A673 (cell line): ENCODE results near the gene IL4R. TPM values are rescaled to one million over a fixed set of nuclear protein-coding genes. Genes with fewer than 3 reads are reported as not detected.
A peak's percentile ranks its signal among the peaks of the same experiment; 100 is the strongest.

Source experiments
- BruUV-seq: library from RNA; stranded (reverse); fragments of 400-500 nt; replicated peaks from 2 replicates; lab custom pipeline; 2021; lab: Mats Ljungman, UMichigan
- CTCF ChIA-PET: fragments of 300-600 bp; sonication (Branson Sonifier 250); formaldehyde crosslinking; loops from one replicate; lab custom pipeline; 2022; ENCODE audit warnings: antibody characterized with exemption; lab: Charles Lee
- POLR2A ChIA-PET: fragments of 300-600 bp; sonication (Branson Sonifier 250); formaldehyde crosslinking; loops from one replicate; lab custom pipeline; 2022; ENCODE audit warnings: antibody characterized with exemption; ENCODE audit not compliant: low non-redundant PET; lab: Charles Lee
- DNase-seq: peaks from one replicate; pipeline ENCODE4 v3.0.0-alpha.2; 2015; ENCODE audit warnings: low spot score
- H3K27ac ChIP-seq: fragments of 200-600 bp; sonication (generic); 2 replicates; pipeline ENCODE4 v1.5.1; 2016; ENCODE audit warnings: mixed run types, low read depth, mild to moderate bottlenecking, mixed read lengths, antibody characterized with exemption, low read length; ENCODE audit not compliant: poor library complexity, severe bottlenecking
- H3K27me3 ChIP-seq: fragments of 200-600 bp; sonication (generic); replicated peaks from 2 replicates; pipeline ENCODE4 v1.6.1; 2017; ENCODE audit warnings: mixed run types, low read depth, mild to moderate bottlenecking, mixed read lengths, antibody characterized with exemption, low read length; ENCODE audit not compliant: insufficient read depth, poor library complexity
- H3K36me3 ChIP-seq: fragments of 200-600 bp; sonication (generic); 2 replicates; pipeline ENCODE4 v1.6.1; 2016; ENCODE audit warnings: mixed run types, mild to moderate bottlenecking, mixed read lengths, antibody characterized with exemption, low read length; ENCODE audit not compliant: insufficient read depth, poor library complexity, severe bottlenecking
- H3K4me1 ChIP-seq: fragments of 200-600 bp; sonication (generic); 2 replicates; pipeline ENCODE4 v1.6.1; 2017; ENCODE audit warnings: mixed run types, mild to moderate bottlenecking, mixed read lengths, antibody characterized with exemption, low read length; ENCODE audit not compliant: insufficient read depth, poor library complexity, severe bottlenecking
- H3K4me3 ChIP-seq: fragments of 200-600 bp; sonication (generic); 2 replicates; pipeline ENCODE4 v1.5.1; 2016; ENCODE audit warnings: low read depth, mixed run types, mild to moderate bottlenecking, mixed read lengths, low read length; ENCODE audit not compliant: poor library complexity, severe bottlenecking
- H3K9me3 ChIP-seq: fragments of 200-600 bp; sonication (generic); 2 replicates; pipeline ENCODE4 v1.6.1; 2016; ENCODE audit warnings: mixed run types, low read depth, mild to moderate bottlenecking, mixed read lengths, antibody characterized with exemption, low read length; ENCODE audit not compliant: poor library complexity, severe bottlenecking
- CTCF ChIP-seq: fragments of 300-800, 200-600 bp; sonication (generic); conservative IDR thresholded peaks from 2 replicates; pipeline ENCODE4 v1.5.1; 2017; ENCODE audit warnings: low read depth, mild to moderate bottlenecking, antibody characterized with exemption, low read length, moderate library complexity, mixed read lengths
- EZH2 ChIP-seq: fragments of 200-600 bp; sonication (generic); IDR thresholded peaks from 2 replicates; pipeline ENCODE4 v1.6.1; 2017; ENCODE audit warnings: borderline replicate concordance, low read depth, mild to moderate bottlenecking, mixed read lengths, antibody characterized with exemption, low read length; ENCODE audit not compliant: poor library complexity, severe bottlenecking
- intact Hi-C: fragments of 100-400 bp; cut with micrococcal nuclease; formaldehyde crosslinking; loops from one replicate; pipeline ENCODE4 v1.10.0; 2022; ENCODE audit not compliant: unreplicated experiment
- total RNA-seq: library from RNA; stranded (reverse); gene quantifications from 2 replicates; pipeline ENCODE4 v1.2.3, GENCODE V29; 2021

The IL4R gene
- total RNA-seq, 1 experiment from 2014 or later: 22.9 TPM

DNA sequence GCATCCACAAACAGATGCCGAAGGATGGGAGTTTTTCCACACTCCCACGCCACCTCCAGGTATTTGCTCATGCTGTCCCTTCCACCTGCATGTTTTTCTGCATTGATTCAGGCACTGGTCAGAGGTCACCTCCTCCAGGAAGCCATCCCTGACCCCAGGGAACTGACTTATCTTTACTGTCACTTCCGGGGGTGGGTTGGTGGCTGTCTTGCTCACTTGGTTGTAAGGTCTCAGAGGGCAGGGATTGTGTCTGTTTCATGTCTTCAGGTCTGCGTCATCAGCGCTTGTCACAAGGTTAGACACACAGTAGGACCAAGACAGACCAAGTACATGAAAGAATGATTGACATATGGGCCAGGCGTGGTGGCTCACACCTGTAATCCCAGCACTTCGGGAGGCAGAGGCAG lies 1.9 kb upstream of the IL4R start:
- ChIA-PET CTCF (no interaction called here), POLR2A (no interaction called here)
- peaks cover 5% of the 10 kb centered on the region for H3K9me3 ChIP-seq
- DNase-seq: no peak
- no peak overlapping the region for H3K4me3 ChIP-seq
- no peak overlapping the region for H3K27ac ChIP-seq
- H3K4me1 ChIP-seq: no peaks in the 10 kb centered on the region
- intact Hi-C loops: no loop called here
- no peak for TF ChIP-seq CTCF
- TF ChIP-seq EZH2: no peak
- no peaks in the 10 kb centered on the region for H3K36me3 ChIP-seq
- H3K27me3 ChIP-seq: no peaks in the 10 kb centered on the region
- no TSS peak for BruUV-seq

DNA sequence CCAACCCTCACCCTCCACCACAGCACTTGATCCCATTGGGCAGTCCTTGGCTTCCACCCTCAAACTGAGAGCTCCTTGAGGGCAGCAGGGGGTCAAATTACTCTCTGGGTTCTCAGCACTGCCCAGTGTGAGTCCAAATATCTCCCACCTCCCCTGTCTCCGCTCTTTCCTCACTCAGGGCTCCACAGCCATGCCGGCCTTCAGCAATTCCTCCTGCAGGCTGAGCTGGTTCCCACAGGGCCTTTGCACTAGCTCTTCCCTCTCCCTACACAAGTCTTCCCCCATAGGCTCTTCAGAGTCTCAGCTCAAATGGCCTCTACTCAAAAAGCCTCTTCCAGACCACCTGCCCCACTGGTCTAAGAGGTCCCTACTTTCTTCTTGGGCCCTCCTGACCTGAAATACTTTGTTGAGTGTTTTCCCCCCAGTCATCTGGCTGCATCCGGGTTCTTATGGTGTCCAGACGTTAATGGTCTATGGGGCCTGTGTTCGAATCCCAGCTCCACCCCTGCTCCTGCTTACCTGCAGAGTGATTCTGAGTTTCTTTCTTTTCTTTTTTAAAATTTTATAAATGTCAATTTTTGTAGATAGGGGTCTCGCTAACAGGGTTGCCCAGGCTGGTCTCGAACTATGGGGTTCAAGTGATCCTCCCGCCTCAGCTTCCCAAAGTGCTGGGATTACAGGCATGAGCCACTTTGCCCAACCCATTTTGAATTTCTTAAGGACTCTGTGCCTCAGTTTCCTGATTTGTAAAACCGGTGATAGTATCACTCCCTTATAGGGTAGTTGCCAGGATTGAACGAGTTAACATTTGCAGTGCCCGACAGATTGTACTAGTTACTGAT lies 973 bp upstream of the IL4R start:
- BruUV-seq: no TSS peak
- no peak overlapping the region for H3K27ac ChIP-seq

GRCh38 chr16:27314161-27314723 lies 468 bp downstream of the IL4R start:
- H3K27me3 ChIP-seq: no peaks in the 10 kb centered on the region
- H3K4me3 ChIP-seq: peak overlapping the region; percentile 81
- POLR2A ChIA-PET: no interaction called here
- no peaks in the 10 kb centered on the region for H3K9me3 ChIP-seq
- intact Hi-C loops: no loop called here
- H3K36me3 ChIP-seq: no peaks in the 10 kb centered on the region
- CTCF ChIA-PET: no interaction called here
- TSS peak; percentile 30 for BruUV-seq
- DNase-seq: peak; percentile 28
- H3K27ac ChIP-seq: peak overlapping the region; percentile 71
- H3K4me1 ChIP-seq: no peaks in the 10 kb centered on the region
- TF ChIP-seq EZH2 (no peak), CTCF (no peak)

More for the DNA sequence above, 973 bp upstream of the IL4R start:
- peak overlapping the region; percentile 81 for H3K4me3 ChIP-seq
- H3K9me3 ChIP-seq: peaks cover 5% of the 10 kb centered on the region
- CTCF ChIA-PET: no interaction called here
- intact Hi-C loops: no loop called here
- TF ChIP-seq CTCF: no peak
- TF ChIP-seq EZH2: no peak
- DNase-seq: no peak
- POLR2A ChIA-PET: no interaction called here
- no peaks in the 10 kb centered on the region for H3K27me3 ChIP-seq
- no peaks in the 10 kb centered on the region for H3K4me1 ChIP-seq
- no peaks in the 10 kb centered on the region for H3K36me3 ChIP-seq
